CD14-positive monocyte (primary cell): Measurements from ENCODE around the gene TIMP2. TPM values are rescaled to one million over a fixed set of nuclear protein-coding genes. Genes with fewer than 3 reads are reported as not detected.

Source experiments
- DNase-seq, 3 donors: peaks; one replicate each; pipeline ENCODE4 v3.0.0-alpha.2; 2011 to 2022
- H2AFZ ChIP-seq: 2 replicates; pipeline ENCODE4 v1.6.0; 2012; ENCODE audit warnings: mild to moderate bottlenecking, low read depth, low read length, inconsistent platforms; ENCODE audit not compliant: insufficient read depth, poor library complexity, severe bottlenecking
- H3K27ac ChIP-seq, 2 donors: 1 replicate in 1 of 2; 2 replicates in 1 of 2; pipeline ENCODE4 v1.5.1; 2012 to 2013; ENCODE audit warnings: low read length in 2 of 2, control low read depth in 1 of 2, inconsistent platforms in 1 of 2, low read depth in 1 of 2, mild to moderate bottlenecking in 1 of 2
- H3K27me3 ChIP-seq, 2 donors: one replicate each; pipeline versions ENCODE4 v1.6.0 to v1.6.1; 2011 to 2013; ENCODE audit warnings: low read length in 2 of 2; ENCODE audit not compliant: control insufficient read depth in 2 of 2, insufficient read depth in 2 of 2
- H3K36me3 ChIP-seq, 2 donors: replicated peaks in 1 of 2; 1 replicate in 1 of 2; 2 replicates in 1 of 2; pipeline versions ENCODE4 v1.5.1 to v1.6.1; 2012 to 2013; ENCODE audit warnings: low read length in 2 of 2, control low read depth in 1 of 2, inconsistent platforms in 1 of 2, mild to moderate bottlenecking in 1 of 2; ENCODE audit not compliant: insufficient read depth in 2 of 2, control insufficient read depth in 1 of 2
- H3K4me1 ChIP-seq, 2 donors: 1 replicate in 1 of 2; 2 replicates in 1 of 2; pipeline versions ENCODE4 v1.5.1 to v1.6.1; 2012 to 2013; ENCODE audit warnings: low read length in 2 of 2, control low read depth in 1 of 2, inconsistent platforms in 1 of 2, mild to moderate bottlenecking in 1 of 2, moderate library complexity in 1 of 2; ENCODE audit not compliant: insufficient read depth in 2 of 2, control insufficient read depth in 1 of 2
- H3K4me2 ChIP-seq: replicated peaks from 2 replicates; pipeline ENCODE3; 2012; ENCODE audit warnings: low read length, moderate library complexity, mild to moderate bottlenecking; ENCODE audit not compliant: poor library complexity, severe bottlenecking; ENCODE audit errors: extremely low read depth
- H3K4me3 ChIP-seq, 3 experiments: fragments of 200-600 bp in 1 of 3; sonication (generic) in 1 of 3; replicated peaks in 1 of 3; 1 replicate in 2 of 3; 2 replicates in 1 of 3; pipeline ENCODE4 v1.5.1; 2011 to 2013; ENCODE audit warnings: low read length in 3 of 3, mild to moderate bottlenecking in 3 of 3, control low read depth in 2 of 3, low read depth in 2 of 3, inconsistent platforms in 1 of 3, moderate library complexity in 1 of 3
- H3K79me2 ChIP-seq: 2 replicates; pipeline ENCODE4 v1.6.0; 2012; ENCODE audit warnings: mild to moderate bottlenecking, control low read depth, inconsistent platforms, low read length, moderate library complexity; ENCODE audit not compliant: insufficient read depth
- H3K9ac ChIP-seq: 2 replicates; pipeline ENCODE4 v1.6.0; 2017; ENCODE audit warnings: low read length, mild to moderate bottlenecking; ENCODE audit not compliant: insufficient read depth, poor library complexity, severe bottlenecking
- H3K9me3 ChIP-seq, 2 donors: replicated peaks in 1 of 2; 1 replicate in 1 of 2; 2 replicates in 1 of 2; pipeline versions ENCODE4 v1.5.1 to v1.6.1; 2012 to 2013; ENCODE audit warnings: low read length in 2 of 2, control low read depth in 1 of 2; ENCODE audit not compliant: control insufficient read depth in 1 of 2, insufficient read depth in 1 of 2
- H4K20me1 ChIP-seq: 2 replicates; pipeline ENCODE4 v1.6.0; 2012; ENCODE audit warnings: mild to moderate bottlenecking, low read length, control low read depth, moderate library complexity; ENCODE audit not compliant: insufficient read depth
- H3K27ac Mint-ChIP-seq, 7 donors: one replicate each; pipeline ENCODE4 v1.8.0; 2020; ENCODE audit warnings: mild to moderate bottlenecking in 7 of 7, mixed read lengths in 7 of 7, moderate library complexity in 6 of 7, inconsistent platforms in 2 of 7
- H3K27me3 Mint-ChIP-seq, 3 donors: one replicate each; pipeline ENCODE4 v1.8.0; 2021 to 2022; ENCODE audit warnings: low read depth in 3 of 3, mild to moderate bottlenecking in 3 of 3, mixed read lengths in 3 of 3, moderate library complexity in 3 of 3, inconsistent platforms in 1 of 3
- H3K36me3 Mint-ChIP-seq, 2 donors: one replicate each; pipeline ENCODE4 v1.8.0; 2020; ENCODE audit warnings: mixed read lengths in 2 of 2, inconsistent platforms in 1 of 2, mild to moderate bottlenecking in 1 of 2
- H3K4me1 Mint-ChIP-seq: one replicate; pipeline ENCODE4 v1.8.0; 2020; ENCODE audit warnings: mild to moderate bottlenecking, mixed read lengths
- H3K4me3 Mint-ChIP-seq, 2 donors: one replicate each; pipeline ENCODE4 v1.8.0; 2020; ENCODE audit warnings: mild to moderate bottlenecking in 2 of 2, mixed read lengths in 2 of 2, moderate library complexity in 1 of 2
- H3K9me3 Mint-ChIP-seq, 7 donors: one replicate each; pipeline ENCODE4 v1.8.0; 2020 to 2022; ENCODE audit warnings: mixed read lengths in 7 of 7, mild to moderate bottlenecking in 6 of 7, moderate library complexity in 6 of 7, inconsistent platforms in 2 of 7
- WGBS: methylation state at CpG from one replicate; pipeline ENCODE4 v1.1.5; 2013; ENCODE audit warnings: missing lambda C conversion rate; ENCODE audit not compliant: insufficient coverage; 5-methylcytosine and 5-hydroxymethylcytosine counted together
- intact Hi-C, 2 donors: fragments of 100-400 bp; cut with micrococcal nuclease; formaldehyde crosslinking; loops; one replicate each; pipeline versions ENCODE4 v1.15.0 to v1.15.1; 2023
- polyA plus RNA-seq, 3 donors: library from polyadenylated mRNA; depleted of rRNA in 1 of 3; unstranded in 2 of 3; stranded (reverse) in 1 of 3; fragments of 300-500 nt in 2 of 3; fragments of >200 nt in 1 of 3; fragmentation: Illumina TruSeq in 2 of 3; gene quantifications; 1 replicate in 2 of 3; 2 replicates in 1 of 3; pipeline ENCODE4 v1.2.3, GENCODE V29; 2012 to 2021
- TF ChIP-seq, protein P1 (sequence below): fragments of 200-600 bp; IDR thresholded peaks from one replicate; pipeline ENCODE4 v1.8.0; 2022; ENCODE audit warnings: antibody characterized with exemption, mild to moderate bottlenecking

Gene TIMP2
- polyA plus RNA-seq, 3 donors = 4.5 to 101 (median 6.4) TPM

DNA sequence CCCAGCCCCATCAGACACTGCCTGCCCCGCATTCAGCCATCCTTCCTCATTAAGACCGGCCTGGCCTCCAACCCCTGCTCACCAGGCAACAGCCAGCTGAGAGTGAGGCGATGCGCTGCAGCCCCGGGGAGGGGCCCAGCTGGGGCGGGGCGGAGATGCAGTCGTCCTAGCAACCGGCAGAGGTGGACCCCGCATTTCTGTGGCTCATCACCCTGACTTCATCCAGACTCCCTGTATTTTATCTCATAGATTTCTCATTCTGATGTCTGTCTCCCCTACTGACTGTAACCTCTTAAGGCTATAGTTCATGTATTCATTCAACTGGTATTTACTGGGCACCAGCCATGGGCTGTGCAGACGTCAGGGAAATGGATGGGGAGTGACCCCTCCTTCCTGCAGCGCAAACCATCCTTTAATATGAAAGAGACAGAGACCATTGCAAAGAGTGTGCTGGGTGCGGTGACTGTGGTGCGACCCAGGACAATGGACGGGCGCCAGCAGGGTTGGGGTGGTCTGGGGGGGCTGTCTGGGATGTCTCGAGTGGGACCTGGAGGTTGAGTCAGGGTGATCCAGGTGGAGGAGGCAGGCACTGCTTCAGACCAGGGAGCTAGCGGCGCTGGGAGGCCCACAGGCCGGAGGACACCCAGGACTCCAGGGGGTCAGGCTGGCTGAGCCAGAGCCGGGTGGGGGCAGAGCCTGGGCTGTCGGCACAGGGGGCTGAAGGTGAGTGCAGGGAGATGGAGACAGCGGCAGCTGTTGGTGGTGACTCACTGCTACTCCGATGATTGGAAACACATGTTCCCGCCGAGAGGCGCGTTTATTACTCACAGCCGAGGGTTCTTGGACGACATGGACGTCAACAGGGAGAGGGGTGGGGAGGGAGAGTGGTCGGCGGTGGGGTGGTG, 10.5 kb upstream of the TIMP2 start:
- H3K27me3 ChIP-seq = no peaks in the 10 kb centered on the region
- H3K36me3 Mint-ChIP-seq = peaks cover 0 to 2% of the 10 kb centered on the region in 2 donors
- peaks cover 18 to 21% of the 10 kb centered on the region in 2 donors for H3K4me1 ChIP-seq
- H3K4me3 ChIP-seq = no peak overlapping the region
- peak overlapping the region in 2 of 7 donors; percentile 41 for H3K27ac Mint-ChIP-seq
- intact Hi-C loops = no loop called here
- H4K20me1 ChIP-seq = no peaks in the 10 kb centered on the region
- H3K9me3 Mint-ChIP-seq = no peaks in the 10 kb centered on the region
- no peak for DNase-seq
- no peaks in the 10 kb centered on the region for H3K79me2 ChIP-seq
- no peak overlapping the region for H3K4me2 ChIP-seq
- no peak overlapping the region for H3K4me3 Mint-ChIP-seq
- no peak overlapping the region for H3K27ac ChIP-seq
- no peak overlapping the region for H2AFZ ChIP-seq
- peaks cover 22% of the 10 kb centered on the region for H3K4me1 Mint-ChIP-seq
- no peak overlapping the region for H3K9ac ChIP-seq
- TF ChIP-seq, protein P1, sequence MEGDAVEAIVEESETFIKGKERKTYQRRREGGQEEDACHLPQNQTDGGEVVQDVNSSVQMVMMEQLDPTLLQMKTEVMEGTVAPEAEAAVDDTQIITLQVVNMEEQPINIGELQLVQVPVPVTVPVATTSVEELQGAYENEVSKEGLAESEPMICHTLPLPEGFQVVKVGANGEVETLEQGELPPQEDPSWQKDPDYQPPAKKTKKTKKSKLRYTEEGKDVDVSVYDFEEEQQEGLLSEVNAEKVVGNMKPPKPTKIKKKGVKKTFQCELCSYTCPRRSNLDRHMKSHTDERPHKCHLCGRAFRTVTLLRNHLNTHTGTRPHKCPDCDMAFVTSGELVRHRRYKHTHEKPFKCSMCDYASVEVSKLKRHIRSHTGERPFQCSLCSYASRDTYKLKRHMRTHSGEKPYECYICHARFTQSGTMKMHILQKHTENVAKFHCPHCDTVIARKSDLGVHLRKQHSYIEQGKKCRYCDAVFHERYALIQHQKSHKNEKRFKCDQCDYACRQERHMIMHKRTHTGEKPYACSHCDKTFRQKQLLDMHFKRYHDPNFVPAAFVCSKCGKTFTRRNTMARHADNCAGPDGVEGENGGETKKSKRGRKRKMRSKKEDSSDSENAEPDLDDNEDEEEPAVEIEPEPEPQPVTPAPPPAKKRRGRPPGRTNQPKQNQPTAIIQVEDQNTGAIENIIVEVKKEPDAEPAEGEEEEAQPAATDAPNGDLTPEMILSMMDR = no peak
- H3K27me3 Mint-ChIP-seq = peaks cover 3 to 9% (median 6%) of the 10 kb centered on the region in 3 donors
- H3K9me3 ChIP-seq = no peaks in the 10 kb centered on the region
- 94% methylated on average over 22 of the region's 33 CpGs for WGBS
- no peaks in the 10 kb centered on the region for H3K36me3 ChIP-seq

DNA sequence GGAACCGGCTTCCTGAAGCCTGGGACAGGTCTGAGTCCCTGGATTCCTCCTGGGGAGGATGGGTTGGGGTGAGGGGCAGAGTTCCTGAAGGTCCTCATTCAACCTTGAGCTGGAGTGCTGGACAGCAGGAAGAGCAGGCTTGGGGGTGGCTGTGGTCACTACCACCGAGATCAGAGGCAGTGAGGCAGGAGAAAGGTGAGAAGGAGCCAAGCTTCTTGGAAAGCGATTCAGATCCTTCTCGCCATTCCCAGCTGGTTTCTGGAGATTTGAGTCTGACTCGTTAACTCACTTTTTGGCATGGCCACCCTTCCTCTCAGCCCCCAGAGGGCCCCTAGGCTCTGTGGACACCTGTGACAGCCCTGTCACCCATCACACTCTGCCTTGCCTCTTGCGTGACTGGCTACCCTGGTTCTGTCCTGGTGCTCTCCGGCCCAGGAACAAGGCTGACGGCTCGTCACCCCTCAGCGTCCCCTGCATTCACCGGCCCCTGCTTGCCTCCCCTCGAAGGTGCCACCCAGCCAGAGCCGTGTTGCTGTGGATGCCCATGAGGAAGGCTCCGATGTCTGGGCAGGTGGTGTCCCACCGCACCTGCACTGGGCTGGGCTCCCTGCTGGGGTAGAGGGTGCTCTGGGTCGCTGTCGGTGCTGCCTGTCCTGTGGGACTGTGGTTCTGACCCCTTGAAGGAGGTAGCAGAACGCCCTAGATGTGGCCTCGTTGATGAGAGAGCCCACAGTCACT, 9.7 kb upstream of the TIMP2 start:
- Mint-ChIP-seq H3K27me3 (peaks cover 4 to 9% (median 6%) of the 10 kb centered on the region in 3 donors), H3K4me1 (peaks cover 22% of the 10 kb centered on the region), H3K27ac (peak overlapping the region in 5 of 7 donors; percentile 78 to 95 (median 90)), H3K4me3 (no peak overlapping the region), H3K36me3 (peaks cover 0 to 2% of the 10 kb centered on the region in 2 donors), H3K9me3 (no peaks in the 10 kb centered on the region)
- Histone ChIP-seq H4K20me1 (no peaks in the 10 kb centered on the region), H3K9me3 (no peaks in the 10 kb centered on the region), H3K4me1 (peaks cover 18 to 21% of the 10 kb centered on the region in 2 donors), H3K79me2 (no peaks in the 10 kb centered on the region), H3K4me2 (no peak overlapping the region), H3K4me3 (no peak overlapping the region), H2AFZ (peak overlapping the region; percentile 62), H3K27me3 (no peaks in the 10 kb centered on the region), H3K9ac (peak overlapping the region; percentile 22), H3K36me3 (no peaks in the 10 kb centered on the region), H3K27ac (peak overlapping the region in 1 of 2 donors; percentile 59)
- no peak for DNase-seq
- 93% methylated on average over 19 of the region's 19 CpGs for WGBS
- intact Hi-C loops = loop anchor here in 1 of 2 donors (5.0 kb wide), 1 partner anchor 32 kb away; no protein-coding TSS in a partner anchor
- TF ChIP-seq, protein P1 = no peak
